Activated B cell treated with CpG ODN at 0.5 μM for 24 hours (primary cell): ENCODE measurements around the gene EIF4E1B. TPM values are rescaled to one million over a fixed set of nuclear protein-coding genes. Genes with fewer than 3 reads are reported as not detected.

Experiments
- ATAC-seq: fragments of 200-7000 bp; cut with Tn5 transposase; one replicate; pipeline ENCODE4 v1.10.0; 2021; ENCODE audit warnings: low read depth, mild to moderate bottlenecking, moderate library complexity
- CTCF ChIA-PET: fragments of 350-600 bp; sonication (Branson Sonifier 250); formaldehyde crosslinking; loops from one replicate; lab custom pipeline; 2021; ENCODE audit warnings: antibody characterized with exemption; lab: Charles Lee
- POLR2A ChIA-PET: fragments of 350-600 bp; sonication (Branson Sonifier 250); formaldehyde crosslinking; loops from one replicate; lab custom pipeline; 2021; ENCODE audit warnings: antibody characterized with exemption; lab: Charles Lee
- DNase-seq: peaks from one replicate; pipeline ENCODE4 v3.0.0; 2022
- H3K27ac Mint-ChIP-seq: one replicate; pipeline ENCODE4 v1.8.0; 2020; ENCODE audit warnings: mixed read lengths
- H3K27me3 Mint-ChIP-seq: one replicate; pipeline ENCODE4 v1.8.0; 2021; ENCODE audit warnings: mixed read lengths
- H3K36me3 Mint-ChIP-seq: one replicate; pipeline ENCODE4 v1.8.0; 2021; ENCODE audit warnings: low read depth, mixed read lengths
- H3K4me1 Mint-ChIP-seq: one replicate; pipeline ENCODE4 v1.8.0; 2021; ENCODE audit warnings: mixed read lengths
- H3K4me3 Mint-ChIP-seq: one replicate; pipeline ENCODE4 v1.8.0; 2020; ENCODE audit warnings: mild to moderate bottlenecking, mixed read lengths
- H3K9me3 Mint-ChIP-seq: one replicate; pipeline ENCODE4 v1.8.0; 2020; ENCODE audit warnings: mixed read lengths
- CTCF ChIP-seq: fragments of 200-600 bp; IDR thresholded peaks from one replicate; pipeline ENCODE4 v1.8.0; 2022; ENCODE audit warnings: antibody characterized with exemption, mild to moderate bottlenecking
- intact Hi-C: fragments of 100-400 bp; cut with micrococcal nuclease; formaldehyde crosslinking; loops from one replicate; pipeline ENCODE4 v1.15.1; 2024
- total RNA-seq: library from RNA; stranded (reverse); gene quantifications from 2 replicates; pipeline ENCODE4 v1.2.3, GENCODE V29; 2022

Gene EIF4E1B
- total RNA-seq, 1 donor from 2014 or later, result not detected

DNA sequence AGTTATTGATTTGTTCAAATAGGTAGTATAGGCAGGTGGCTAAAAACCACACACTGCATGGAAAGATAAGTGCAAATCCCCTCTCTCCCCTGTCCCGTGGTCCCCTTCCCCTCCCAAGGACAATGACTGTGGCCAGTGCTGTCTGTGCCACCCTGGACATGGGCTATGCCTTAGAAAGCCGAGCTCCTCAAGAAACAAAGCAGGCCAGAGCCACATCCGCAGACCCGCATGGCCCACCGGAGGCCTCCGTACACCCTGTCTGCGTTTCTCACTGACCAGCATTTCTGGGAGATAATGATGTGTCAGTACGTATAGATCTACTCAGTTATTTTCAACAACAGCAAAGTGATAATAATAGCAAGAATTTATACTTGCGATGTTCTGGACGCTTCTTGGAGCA lies 33.1 kb downstream of the EIF4E1B start:
- no peak for TF ChIP-seq CTCF
- ChIA-PET CTCF (no interaction called here), POLR2A (no interaction called here)
- peaks cover 23% of the 10 kb centered on the region for H3K27me3 Mint-ChIP-seq
- ATAC-seq (no peak), DNase-seq (no peak)
- no peak overlapping the region for H3K4me3 Mint-ChIP-seq
- H3K36me3 Mint-ChIP-seq, result no peaks in the 10 kb centered on the region
- intact Hi-C loops, result loop anchor here (5.0 kb wide), 1 partner anchor 154 kb away; no protein-coding TSS in a partner anchor
- peaks cover 19% of the 10 kb centered on the region for H3K4me1 Mint-ChIP-seq
- no peaks in the 10 kb centered on the region for H3K9me3 Mint-ChIP-seq
- H3K27ac Mint-ChIP-seq, result no peak overlapping the region

DNA sequence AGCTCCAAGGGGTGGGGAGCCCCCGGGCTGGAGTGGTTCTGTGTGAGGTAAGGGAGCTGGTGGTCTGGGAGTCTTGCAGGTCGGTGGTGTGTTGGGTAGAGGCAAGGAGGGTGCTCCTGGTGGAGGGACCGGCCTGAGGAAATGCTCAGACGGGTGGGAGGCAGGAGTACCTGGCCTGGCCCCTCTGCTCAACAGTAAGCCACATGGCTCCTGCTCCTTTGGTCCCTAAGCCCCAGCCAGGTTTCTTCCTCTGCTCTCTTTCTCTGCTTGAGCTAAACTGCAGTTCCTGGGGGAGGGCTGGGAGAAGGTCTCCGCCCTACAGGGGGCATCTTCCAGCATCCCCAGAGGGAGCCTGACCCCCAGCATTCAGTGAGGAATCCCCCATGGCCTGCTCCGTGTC lies 34.0 kb downstream of the EIF4E1B start:
- POLR2A ChIA-PET, result no interaction called here
- no peak overlapping the region for H3K4me3 Mint-ChIP-seq
- no peak for DNase-seq
- no peak for TF ChIP-seq CTCF
- CTCF ChIA-PET, result no interaction called here
- H3K36me3 Mint-ChIP-seq, result no peaks in the 10 kb centered on the region
- H3K27me3 Mint-ChIP-seq, result peaks cover 29% of the 10 kb centered on the region
- H3K4me1 Mint-ChIP-seq, result peaks cover 10% of the 10 kb centered on the region
- no peaks in the 10 kb centered on the region for H3K9me3 Mint-ChIP-seq
- intact Hi-C loops, result loop anchor here (5.0 kb wide), 1 partner anchor 153 kb away; no protein-coding TSS in a partner anchor
- no peak overlapping the region for H3K27ac Mint-ChIP-seq
- no peak for ATAC-seq

GRCh38 chr5:176664886-176665285 lies 34.4 kb downstream of the EIF4E1B start:
- ChIA-PET CTCF (no interaction called here), POLR2A (no interaction called here)
- ATAC-seq (no peak), DNase-seq (no peak)
- H3K9me3 Mint-ChIP-seq, result no peaks in the 10 kb centered on the region
- intact Hi-C loops, result loop anchor here (5.0 kb wide), 1 partner anchor 152 kb away; no protein-coding TSS in a partner anchor
- TF ChIP-seq CTCF, result no peak
- H3K36me3 Mint-ChIP-seq, result no peaks in the 10 kb centered on the region
- H3K27ac Mint-ChIP-seq, result no peak overlapping the region
- peaks cover 8% of the 10 kb centered on the region for H3K4me1 Mint-ChIP-seq
- H3K27me3 Mint-ChIP-seq, result peaks cover 29% of the 10 kb centered on the region
- no peak overlapping the region for H3K4me3 Mint-ChIP-seq

- no peak for ATAC-seq
- Mint-ChIP-seq H3K4me3 (no peak overlapping the region), H3K4me1 (peaks cover 4% of the 10 kb centered on the region), H3K27ac (no peak overlapping the region), H3K36me3 (no peaks in the 10 kb centered on the region), H3K27me3 (peaks cover 29% of the 10 kb centered on the region), H3K9me3 (no peaks in the 10 kb centered on the region)
- no peak for TF ChIP-seq CTCF
- POLR2A ChIA-PET, result no interaction called here
- CTCF ChIA-PET, result no interaction called here
- intact Hi-C loops, result no loop called here
- DNase-seq, result no peak
These were observed 35.0 kb downstream of the EIF4E1B start for GRCh38 chr5:176665517-176665916.

DNA sequence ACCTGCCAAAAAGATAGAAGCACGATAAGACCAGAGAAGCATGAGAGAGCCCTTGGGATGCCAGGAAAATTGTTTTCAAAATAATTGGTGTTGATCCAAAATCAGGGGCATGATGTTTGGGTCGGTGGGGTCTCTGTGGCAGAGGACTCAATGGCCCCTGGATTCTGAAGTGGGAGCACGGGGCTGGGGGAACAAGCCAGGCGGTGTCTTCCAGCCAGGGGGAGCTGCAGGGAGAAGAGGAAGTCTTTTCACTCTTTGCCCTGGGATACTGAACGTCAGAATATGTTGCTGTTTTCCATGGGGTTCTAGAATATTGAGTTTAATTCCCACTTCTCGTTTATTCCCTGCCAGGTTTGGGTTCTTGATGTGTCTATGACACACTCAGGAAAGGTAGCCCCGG lies 37.2 kb downstream of the EIF4E1B start:
- Mint-ChIP-seq H3K27ac (no peak overlapping the region), H3K36me3 (no peaks in the 10 kb centered on the region), H3K4me3 (no peak overlapping the region), H3K27me3 (peaks cover 44% of the 10 kb centered on the region), H3K9me3 (no peaks in the 10 kb centered on the region), H3K4me1 (no peaks in the 10 kb centered on the region)
- POLR2A ChIA-PET, result interaction anchor here (0.6 kb wide), 1 partner anchor 280 kb away, joined by 5 read pairs; no protein-coding TSS in a partner anchor
- CTCF ChIA-PET, result no interaction called here
- intact Hi-C loops, result no loop called here
- no peak for DNase-seq
- no peak for TF ChIP-seq CTCF
- no peak for ATAC-seq
